HFFc6 (cell line): ENCODE measurements around the gene ZBTB7A. TPM values are rescaled to one million over a fixed set of nuclear protein-coding genes. Genes with fewer than 3 reads are reported as not detected.

ENCODE experiments used
- DNase-seq: peaks from one replicate; pipeline ENCODE4 v3.0.0-alpha.2; 2018
- H3K27ac Mint-ChIP-seq: 2 replicates; pipeline ENCODE4 v1.8.0; 2020; ENCODE audit warnings: mild to moderate bottlenecking, mixed read lengths
- H3K27me3 Mint-ChIP-seq: 2 replicates; pipeline ENCODE4 v1.8.0; 2021; ENCODE audit warnings: mild to moderate bottlenecking, moderate library complexity, mixed read lengths; ENCODE audit not compliant: insufficient read depth
- H3K36me3 Mint-ChIP-seq: 2 replicates; pipeline ENCODE4 v1.8.0; 2021; ENCODE audit warnings: low read depth, mixed read lengths
- H3K4me1 Mint-ChIP-seq: 2 replicates; pipeline ENCODE4 v1.8.0; 2020; ENCODE audit warnings: low read depth, mixed read lengths
- H3K4me3 Mint-ChIP-seq: 2 replicates; pipeline ENCODE4 v1.8.0; 2020; ENCODE audit warnings: mild to moderate bottlenecking, moderate library complexity, mixed read lengths
- H3K9me3 Mint-ChIP-seq: 2 replicates; pipeline ENCODE4 v1.8.0; 2020; ENCODE audit warnings: mild to moderate bottlenecking, mixed read lengths
- CTCF ChIP-seq: fragments of 200-600 bp; sonication (generic); IDR thresholded peaks from 2 replicates; pipeline ENCODE4 v1.5.0; 2021; ENCODE audit warnings: antibody characterized with exemption, mild to moderate bottlenecking
- total RNA-seq, 6 experiments: library from RNA; stranded (reverse); fragmentation: NEBNext Ultra II Directional; extraction: Animal tissue kit (Norgen Biotek cat#: 25700); gene quantifications; 2 replicates in 1 of 6; 3 replicates in 5 of 6; pipeline ENCODE4 v1.2.3, GENCODE V29; 2021

Gene ZBTB7A
- total RNA-seq, 6 experiments from 2014 or later: 40.8 to 47.6 (median 43.6) TPM

GRCh38 chr19:4064496-4065260, 2.0 kb downstream of the ZBTB7A start:
- H3K36me3 Mint-ChIP-seq: no peaks in the 10 kb centered on the region
- no peaks in the 10 kb centered on the region for H3K9me3 Mint-ChIP-seq
- peak overlapping the region; percentile 88 for H3K27ac Mint-ChIP-seq
- peaks cover 15% of the 10 kb centered on the region for H3K4me1 Mint-ChIP-seq
- no peak for DNase-seq
- TF ChIP-seq CTCF: no peak
- peak overlapping the region; percentile 92 for H3K4me3 Mint-ChIP-seq
- H3K27me3 Mint-ChIP-seq: peaks cover 4% of the 10 kb centered on the region

GRCh38 chr19:4064149-4064495, 2.6 kb downstream of the ZBTB7A start:
- no peak for DNase-seq
- no peak; the same call in 1 of the 2 replicates for TF ChIP-seq CTCF
- Mint-ChIP-seq H3K27ac (peak overlapping the region; percentile 88), H3K27me3 (peaks cover 4% of the 10 kb centered on the region), H3K4me1 (peaks cover 15% of the 10 kb centered on the region), H3K36me3 (no peaks in the 10 kb centered on the region), H3K4me3 (peak overlapping the region; percentile 92), H3K9me3 (no peaks in the 10 kb centered on the region)

- DNase-seq: no peak
- TF ChIP-seq CTCF: peak; percentile 42
- peak overlapping the region; percentile 92 for H3K4me3 Mint-ChIP-seq
- peak overlapping the region; percentile 88 for H3K27ac Mint-ChIP-seq
- H3K27me3 Mint-ChIP-seq: peaks cover 4% of the 10 kb centered on the region
- H3K36me3 Mint-ChIP-seq: no peaks in the 10 kb centered on the region
- peaks cover 15% of the 10 kb centered on the region for H3K4me1 Mint-ChIP-seq
- H3K9me3 Mint-ChIP-seq: no peaks in the 10 kb centered on the region
Observed at GRCh38 chr19:4063369-4064148, 3.1 kb downstream of the ZBTB7A start.

- no peaks in the 10 kb centered on the region for H3K9me3 Mint-ChIP-seq
- H3K36me3 Mint-ChIP-seq: peaks cover 2% of the 10 kb centered on the region
- H3K27ac Mint-ChIP-seq: no peak overlapping the region; the same call in none of the 2 replicates
- no peak for TF ChIP-seq CTCF
- peaks cover 4% of the 10 kb centered on the region for H3K27me3 Mint-ChIP-seq
- H3K4me3 Mint-ChIP-seq: peak overlapping the region; percentile 92
- H3K4me1 Mint-ChIP-seq: peaks cover 12% of the 10 kb centered on the region
- no peak for DNase-seq
Observed at GRCh38 chr19:4062419-4063368, 4.0 kb downstream of the ZBTB7A start.
